ENCODE measurements around the gene ACTL7A. TPM values are rescaled to one million over a fixed set of nuclear protein-coding genes. Genes with fewer than 3 reads are reported as not detected.

The ACTL7A gene
- total RNA-seq, 1 donor from 2014 or later: not detected

- Histone ChIP-seq H3K4me3 (ENCODE audit: low read depth, low read length) (no peak overlapping the region), H3K27me3 (ENCODE audit: control insufficient read depth, insufficient read depth, low read length) (no peaks in the 10 kb centered on the region), H3K36me3 (ENCODE audit: control insufficient read depth, insufficient read depth, low read length) (no peaks in the 10 kb centered on the region)
- no peak for DNase-seq (ENCODE audit: low read depth)
- TF ChIP-seq CTCF (IDR thresholded peaks at IDR 0.05; ENCODE audit: insufficient read depth, low read length, poor library complexity, severe bottlenecking): no peak
Measured at GRCh38 chr9:108823829-108824228, 38.2 kb upstream of the ACTL7A start.

GRCh38 chr9:108830272-108830671, 31.8 kb upstream of the ACTL7A start:
- H3K27me3 ChIP-seq (ENCODE audit: control insufficient read depth, insufficient read depth, low read length): no peaks in the 10 kb centered on the region
- no peak for TF ChIP-seq CTCF (IDR thresholded peaks at IDR 0.05; ENCODE audit: insufficient read depth, low read length, poor library complexity, severe bottlenecking)
- no peaks in the 10 kb centered on the region for H3K36me3 ChIP-seq (ENCODE audit: control insufficient read depth, insufficient read depth, low read length)
- H3K4me3 ChIP-seq (ENCODE audit: low read depth, low read length): no peak overlapping the region
- no peak for DNase-seq (ENCODE audit: low read depth)

- no peak for TF ChIP-seq CTCF (IDR thresholded peaks at IDR 0.05; ENCODE audit: insufficient read depth, low read length, poor library complexity, severe bottlenecking)
- no peak overlapping the region for H3K4me3 ChIP-seq (ENCODE audit: low read depth, low read length)
- DNase-seq (ENCODE audit: low read depth): no peak
- H3K27me3 ChIP-seq (ENCODE audit: control insufficient read depth, insufficient read depth, low read length): no peaks in the 10 kb centered on the region
- no peaks in the 10 kb centered on the region for H3K36me3 ChIP-seq (ENCODE audit: control insufficient read depth, insufficient read depth, low read length)
Measured at GRCh38 chr9:108831496-108832178, 30.4 kb upstream of the ACTL7A start.

- no peak for TF ChIP-seq CTCF (IDR thresholded peaks at IDR 0.05; ENCODE audit: insufficient read depth, low read length, poor library complexity, severe bottlenecking)
- no peak for DNase-seq (ENCODE audit: low read depth)
- Histone ChIP-seq H3K27me3 (ENCODE audit: control insufficient read depth, insufficient read depth, low read length) (no peaks in the 10 kb centered on the region), H3K4me3 (ENCODE audit: low read depth, low read length) (no peak overlapping the region), H3K36me3 (ENCODE audit: control insufficient read depth, insufficient read depth, low read length) (no peaks in the 10 kb centered on the region)
Measured at GRCh38 chr9:108832179-108832500, 29.9 kb upstream of the ACTL7A start.

GRCh38 chr9:108834959-108835665, 27.0 kb upstream of the ACTL7A start:
- no peak for DNase-seq (ENCODE audit: low read depth)
- TF ChIP-seq CTCF (IDR thresholded peaks at IDR 0.05; ENCODE audit: insufficient read depth, low read length, poor library complexity, severe bottlenecking): no peak
- H3K4me3 ChIP-seq (ENCODE audit: low read depth, low read length): no peak overlapping the region
- H3K27me3 ChIP-seq (ENCODE audit: control insufficient read depth, insufficient read depth, low read length): no peaks in the 10 kb centered on the region
- H3K36me3 ChIP-seq (ENCODE audit: control insufficient read depth, insufficient read depth, low read length): no peaks in the 10 kb centered on the region

- DNase-seq (ENCODE audit: low read depth): no peak
- TF ChIP-seq CTCF (IDR thresholded peaks at IDR 0.05; ENCODE audit: insufficient read depth, low read length, poor library complexity, severe bottlenecking): no peak
- Histone ChIP-seq H3K36me3 (ENCODE audit: control insufficient read depth, insufficient read depth, low read length) (no peaks in the 10 kb centered on the region), H3K4me3 (ENCODE audit: low read depth, low read length) (no peak overlapping the region), H3K27me3 (ENCODE audit: control insufficient read depth, insufficient read depth, low read length) (no peaks in the 10 kb centered on the region)
Measured at GRCh38 chr9:108835831-108836230, 26.2 kb upstream of the ACTL7A start.
